ENCODE results near the gene ZDHHC9. TPM values are rescaled to one million over a fixed set of nuclear protein-coding genes. Genes with fewer than 3 reads are reported as not detected.

Gene ZDHHC9
- total and polyA plus RNA-seq, 4 donors: 17.4 to 74.6 (median 40.6) TPM

DNA sequence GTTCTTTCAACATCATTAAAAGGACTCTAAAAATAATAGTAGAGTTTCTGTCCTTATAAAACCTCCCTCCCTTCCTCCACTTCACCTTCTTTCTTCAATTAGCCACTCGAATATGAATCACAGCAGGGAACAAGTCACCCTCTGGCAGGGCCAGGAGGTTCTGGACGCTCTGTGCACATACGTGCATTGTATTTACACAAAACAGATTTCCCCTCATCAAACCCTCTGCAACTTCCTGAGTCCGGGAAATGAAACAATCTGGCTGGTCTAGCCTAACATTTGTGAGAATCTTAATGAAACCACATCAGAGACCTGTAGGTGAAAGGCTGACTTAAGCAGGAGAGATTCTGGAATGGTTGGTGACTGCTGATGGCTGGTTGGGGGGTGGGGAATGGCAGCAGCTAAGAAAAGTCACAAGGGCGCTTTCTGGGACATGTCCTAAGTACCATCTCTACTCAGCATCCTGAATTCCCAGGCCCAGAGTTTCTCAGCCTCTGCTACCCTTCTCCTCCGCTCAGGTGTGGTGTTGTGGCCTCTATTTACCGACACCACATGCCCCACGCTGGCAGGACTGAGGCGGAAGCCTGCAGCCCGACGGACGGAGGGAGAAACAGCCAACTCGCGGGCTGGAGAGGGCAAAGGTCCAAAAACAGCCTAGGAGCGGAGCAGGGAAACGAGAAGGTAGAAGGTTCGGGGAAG lies 1.0 kb downstream of the ZDHHC9 start:
- H3K4me3 ChIP-seq: peak overlapping the region; percentile 34
- ATAC-seq (ENCODE audit: insufficient read depth, low FRiP score): peak; percentile 50

DNA sequence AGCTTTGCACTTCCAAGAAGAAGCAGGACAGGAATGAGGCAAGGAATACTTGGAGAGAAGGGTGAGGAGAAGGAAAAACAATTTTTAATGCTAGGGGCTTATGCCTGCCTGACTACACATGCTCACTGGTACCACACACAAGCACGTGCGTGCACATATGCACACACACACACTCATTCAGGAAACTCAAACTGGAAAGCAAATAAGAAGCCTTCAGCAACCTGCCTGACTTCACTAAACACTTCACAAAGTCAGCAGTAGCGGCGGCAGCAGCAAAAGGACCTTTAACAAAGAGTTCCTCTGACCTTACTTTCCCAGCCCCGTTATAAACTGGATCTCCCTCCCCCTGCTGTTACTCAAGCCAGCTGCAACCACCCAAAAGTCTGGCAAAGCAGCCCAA lies 3.3 kb downstream of the ZDHHC9 start:
- Histone ChIP-seq H3K27me3 (ENCODE audit: control insufficient read depth in 3 of 3, insufficient read depth in 3 of 3, low read length in 2 of 3) (no peaks in the 10 kb centered on the region), H3K9ac (ENCODE audit: insufficient read depth in 1 of 2, low read length in 2 of 2) (no peak overlapping the region), H3K9me3 (ENCODE audit: control insufficient read depth in 4 of 4, insufficient read depth in 3 of 4, low read length in 3 of 4) (no peaks in the 10 kb centered on the region), H3K27ac (ENCODE audit: low read depth in 1 of 2, low read length in 1 of 2) (no peak overlapping the region), H3K36me3 (ENCODE audit: control insufficient read depth in 4 of 4, insufficient read depth in 4 of 4, low read length in 4 of 4) (no peaks in the 10 kb centered on the region), H3K4me3 (no peak overlapping the region), H3K4me1 (ENCODE audit: control insufficient read depth in 5 of 5, insufficient read depth in 5 of 5, low read length in 5 of 5) (peaks cover 0 to 9% (median 7%) of the 10 kb centered on the region in 5 donors)
- 39 to 45% methylated on average over 5 of the region's 5 CpGs for WGBS, 2 donors
- TF ChIP-seq, protein P1, sequence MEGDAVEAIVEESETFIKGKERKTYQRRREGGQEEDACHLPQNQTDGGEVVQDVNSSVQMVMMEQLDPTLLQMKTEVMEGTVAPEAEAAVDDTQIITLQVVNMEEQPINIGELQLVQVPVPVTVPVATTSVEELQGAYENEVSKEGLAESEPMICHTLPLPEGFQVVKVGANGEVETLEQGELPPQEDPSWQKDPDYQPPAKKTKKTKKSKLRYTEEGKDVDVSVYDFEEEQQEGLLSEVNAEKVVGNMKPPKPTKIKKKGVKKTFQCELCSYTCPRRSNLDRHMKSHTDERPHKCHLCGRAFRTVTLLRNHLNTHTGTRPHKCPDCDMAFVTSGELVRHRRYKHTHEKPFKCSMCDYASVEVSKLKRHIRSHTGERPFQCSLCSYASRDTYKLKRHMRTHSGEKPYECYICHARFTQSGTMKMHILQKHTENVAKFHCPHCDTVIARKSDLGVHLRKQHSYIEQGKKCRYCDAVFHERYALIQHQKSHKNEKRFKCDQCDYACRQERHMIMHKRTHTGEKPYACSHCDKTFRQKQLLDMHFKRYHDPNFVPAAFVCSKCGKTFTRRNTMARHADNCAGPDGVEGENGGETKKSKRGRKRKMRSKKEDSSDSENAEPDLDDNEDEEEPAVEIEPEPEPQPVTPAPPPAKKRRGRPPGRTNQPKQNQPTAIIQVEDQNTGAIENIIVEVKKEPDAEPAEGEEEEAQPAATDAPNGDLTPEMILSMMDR (IDR thresholded peaks at IDR 0.05; ENCODE audit: control extremely low read depth, extremely low read depth): no peak
- no peak for ATAC-seq (ENCODE audit: insufficient read depth, low FRiP score)
- peak; percentile 38 to 74 (median 53) for DNase-seq

More for the DNA sequence above, 1.0 kb downstream of the ZDHHC9 start:
- 3 to 36% methylated on average over 14 to 17 of the region's 17 CpGs for WGBS, 2 donors
- H3K27me3 ChIP-seq (ENCODE audit: control insufficient read depth in 3 of 3, insufficient read depth in 3 of 3, low read length in 2 of 3): peaks cover 0 to 3% (median 1%) of the 10 kb centered on the region in 3 donors
- peak overlapping the region; percentile 32 to 41 for H3K9ac ChIP-seq (ENCODE audit: insufficient read depth in 1 of 2, low read length in 2 of 2)
- TF ChIP-seq, protein P1 (IDR thresholded peaks at IDR 0.05; ENCODE audit: control extremely low read depth, extremely low read depth): no peak
- peak overlapping the region; percentile 34 to 86 for H3K27ac ChIP-seq (ENCODE audit: low read depth in 1 of 2, low read length in 1 of 2)
- DNase-seq: peak in 2 of 3 donors; percentile 25 to 29
- peaks cover 0 to 9% (median 7%) of the 10 kb centered on the region in 5 donors for H3K4me1 ChIP-seq (ENCODE audit: control insufficient read depth in 5 of 5, insufficient read depth in 5 of 5, low read length in 5 of 5)
- no peaks in the 10 kb centered on the region for H3K36me3 ChIP-seq (ENCODE audit: control insufficient read depth in 4 of 4, insufficient read depth in 4 of 4, low read length in 4 of 4)
- no peaks in the 10 kb centered on the region for H3K9me3 ChIP-seq (ENCODE audit: control insufficient read depth in 4 of 4, insufficient read depth in 3 of 4, low read length in 3 of 4)

DNA sequence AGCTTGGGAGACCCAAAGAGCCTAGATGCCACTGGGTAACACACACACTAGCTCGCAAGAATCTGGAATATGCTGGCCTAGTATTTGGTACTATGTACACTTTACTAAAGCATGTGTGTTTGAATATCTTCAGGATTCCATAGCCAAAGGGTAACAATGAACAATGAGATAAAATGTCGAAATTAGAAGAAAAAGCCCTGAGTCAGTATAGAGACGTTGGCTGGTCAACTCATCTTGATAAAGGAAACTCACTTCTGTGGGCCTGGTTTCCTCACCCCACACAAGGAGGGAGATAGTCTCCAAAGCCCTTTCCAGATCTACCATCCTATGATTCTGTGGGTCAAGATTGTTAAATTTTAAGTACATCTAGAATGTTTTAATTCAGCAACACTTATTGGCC lies 6.9 kb downstream of the ZDHHC9 start:
- no peak overlapping the region for H3K4me3 ChIP-seq
- no peak for ATAC-seq (ENCODE audit: insufficient read depth, low FRiP score)
- no peaks in the 10 kb centered on the region for H3K27me3 ChIP-seq (ENCODE audit: control insufficient read depth in 3 of 3, insufficient read depth in 3 of 3, low read length in 2 of 3)
- no peak overlapping the region for H3K9ac ChIP-seq (ENCODE audit: insufficient read depth in 1 of 2, low read length in 2 of 2)
- H3K36me3 ChIP-seq (ENCODE audit: control insufficient read depth in 4 of 4, insufficient read depth in 4 of 4, low read length in 4 of 4): no peaks in the 10 kb centered on the region
- peaks cover 0 to 8% (median 6%) of the 10 kb centered on the region in 5 donors for H3K4me1 ChIP-seq (ENCODE audit: control insufficient read depth in 5 of 5, insufficient read depth in 5 of 5, low read length in 5 of 5)
- 67 to 71% methylated on average over 3 of the region's 3 CpGs for WGBS, 2 donors
- H3K9me3 ChIP-seq (ENCODE audit: control insufficient read depth in 4 of 4, insufficient read depth in 3 of 4, low read length in 3 of 4): no peaks in the 10 kb centered on the region
- no peak overlapping the region for H3K27ac ChIP-seq (ENCODE audit: low read depth in 1 of 2, low read length in 1 of 2)
- DNase-seq: no peak
- TF ChIP-seq, protein P1 (IDR thresholded peaks at IDR 0.05; ENCODE audit: control extremely low read depth, extremely low read depth): no peak
